DOHH2 (cell line): Measurements from ENCODE around the gene MALRD1.

ENCODE experiments used
- H3F3A ChIP-seq: fragments of 200-600 bp; sonication (generic), shearing (Covaris generic); 2 replicates; pipeline ENCODE4 v1.6.0; 2016; ENCODE audit warnings: antibody characterized with exemption, mild to moderate bottlenecking; ENCODE audit not compliant: control insufficient read depth, insufficient read depth
- H3K27ac ChIP-seq: fragments of 200-600 bp; sonication (generic); 2 replicates; pipeline ENCODE4 v1.5.1; 2014; ENCODE audit warnings: low read depth, mild to moderate bottlenecking, low read length, moderate library complexity
- H3K27me3 ChIP-seq: fragments of 200-600 bp; sonication (generic); 2 replicates; pipeline ENCODE4 v1.6.1; 2014; ENCODE audit warnings: mild to moderate bottlenecking, low read length, mixed read lengths; ENCODE audit not compliant: control insufficient read depth
- H3K36me3 ChIP-seq: fragments of 200-600 bp; sonication (generic); 2 replicates; pipeline ENCODE4 v1.6.1; 2014; ENCODE audit warnings: mild to moderate bottlenecking, low read length, moderate library complexity, mixed read lengths; ENCODE audit not compliant: control insufficient read depth
- H3K4me1 ChIP-seq: fragments of 200-600 bp; sonication (generic); 2 replicates; pipeline ENCODE4 v1.6.1; 2014; ENCODE audit warnings: mild to moderate bottlenecking, low read length, mixed read lengths; ENCODE audit not compliant: control insufficient read depth
- H3K4me2 ChIP-seq: fragments of 200-600 bp; sonication (generic); 2 replicates; pipeline ENCODE4 v1.6.0; 2014; ENCODE audit warnings: mild to moderate bottlenecking, low read length, moderate library complexity
- H3K4me3 ChIP-seq: fragments of 200-600 bp; sonication (generic); 2 replicates; pipeline ENCODE4 v1.5.1; 2014; ENCODE audit warnings: mild to moderate bottlenecking, low read length, mixed read lengths
- H3K79me2 ChIP-seq: fragments of 200-600 bp; sonication (generic); 2 replicates; pipeline ENCODE4 v1.6.1; 2014; ENCODE audit warnings: mild to moderate bottlenecking, low read length, mixed read lengths; ENCODE audit not compliant: control insufficient read depth
- H3K9me2 ChIP-seq: fragments of 200-600 bp; sonication (generic); replicated peaks from 2 replicates; pipeline ENCODE4 v1.6.1; 2014; ENCODE audit warnings: mild to moderate bottlenecking, low read length, mixed read lengths; ENCODE audit not compliant: control insufficient read depth
- H3K9me3 ChIP-seq: fragments of 200-600 bp; sonication (generic); 2 replicates; pipeline ENCODE4 v1.6.1; 2014; ENCODE audit warnings: antibody characterized with exemption, low read length, mixed read lengths; ENCODE audit not compliant: control insufficient read depth, insufficient read depth
- H4K20me1 ChIP-seq: fragments of 200-600 bp; sonication (generic); 2 replicates; pipeline ENCODE4 v1.6.0; 2014; ENCODE audit warnings: low read depth, mild to moderate bottlenecking, antibody characterized with exemption, low read length, moderate library complexity; ENCODE audit not compliant: control insufficient read depth, insufficient read depth
- EZH2phosphoT487 ChIP-seq: fragments of 200-600 bp; sonication (generic); IDR thresholded peaks from 2 replicates; pipeline ENCODE4 v1.6.1; 2017; ENCODE audit warnings: borderline replicate concordance, mild to moderate bottlenecking, antibody characterized with exemption, low read length, moderate library complexity, mixed read lengths
- TF ChIP-seq, protein P1 (sequence below): fragments of 200-600 bp; sonication (generic); IDR thresholded peaks from one replicate; pipeline ENCODE4 v1.5.1; 2014; ENCODE audit warnings: antibody characterized with exemption, mild to moderate bottlenecking, low read depth, low read length; ENCODE audit not compliant: poor library complexity, severe bottlenecking

MALRD1 gene

DNA sequence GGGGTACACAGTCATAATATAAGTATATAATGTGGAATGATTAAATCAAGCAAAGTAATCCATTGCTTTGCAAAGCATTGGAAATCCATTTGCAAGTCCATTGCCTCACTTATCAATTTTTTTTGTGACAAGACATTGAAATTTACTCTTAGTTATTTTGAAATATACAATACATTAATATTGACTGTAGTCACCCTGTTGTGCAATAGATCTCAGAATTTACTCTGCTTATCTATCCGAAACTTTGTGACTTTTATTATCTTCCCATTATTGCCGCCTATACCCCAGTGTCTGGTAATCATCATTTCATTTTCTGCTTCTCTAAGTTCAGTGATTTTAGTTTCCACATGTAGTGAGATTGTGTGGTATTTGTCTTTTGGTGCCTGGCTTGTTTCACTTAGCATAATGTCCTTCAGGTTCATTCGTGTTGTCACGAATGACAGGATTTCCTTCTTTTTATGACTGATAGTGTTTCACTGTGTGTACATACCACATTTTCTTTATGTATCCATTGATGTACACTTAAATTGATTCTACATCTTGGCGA is 5.8 kb downstream of the MALRD1 start:
- H3K9me3 ChIP-seq = no peaks in the 10 kb centered on the region
- H3K9me2 ChIP-seq = no peaks in the 10 kb centered on the region
- H3K4me1 ChIP-seq = no peaks in the 10 kb centered on the region
- no peak overlapping the region for H3K4me2 ChIP-seq
- no peak overlapping the region for H3K4me3 ChIP-seq
- no peaks in the 10 kb centered on the region for H4K20me1 ChIP-seq
- TF ChIP-seq, protein P1, sequence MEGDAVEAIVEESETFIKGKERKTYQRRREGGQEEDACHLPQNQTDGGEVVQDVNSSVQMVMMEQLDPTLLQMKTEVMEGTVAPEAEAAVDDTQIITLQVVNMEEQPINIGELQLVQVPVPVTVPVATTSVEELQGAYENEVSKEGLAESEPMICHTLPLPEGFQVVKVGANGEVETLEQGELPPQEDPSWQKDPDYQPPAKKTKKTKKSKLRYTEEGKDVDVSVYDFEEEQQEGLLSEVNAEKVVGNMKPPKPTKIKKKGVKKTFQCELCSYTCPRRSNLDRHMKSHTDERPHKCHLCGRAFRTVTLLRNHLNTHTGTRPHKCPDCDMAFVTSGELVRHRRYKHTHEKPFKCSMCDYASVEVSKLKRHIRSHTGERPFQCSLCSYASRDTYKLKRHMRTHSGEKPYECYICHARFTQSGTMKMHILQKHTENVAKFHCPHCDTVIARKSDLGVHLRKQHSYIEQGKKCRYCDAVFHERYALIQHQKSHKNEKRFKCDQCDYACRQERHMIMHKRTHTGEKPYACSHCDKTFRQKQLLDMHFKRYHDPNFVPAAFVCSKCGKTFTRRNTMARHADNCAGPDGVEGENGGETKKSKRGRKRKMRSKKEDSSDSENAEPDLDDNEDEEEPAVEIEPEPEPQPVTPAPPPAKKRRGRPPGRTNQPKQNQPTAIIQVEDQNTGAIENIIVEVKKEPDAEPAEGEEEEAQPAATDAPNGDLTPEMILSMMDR = no peak
- no peak for TF ChIP-seq EZH2phosphoT487
- H3K36me3 ChIP-seq = no peaks in the 10 kb centered on the region
- H3K79me2 ChIP-seq = no peaks in the 10 kb centered on the region
- H3K27ac ChIP-seq = no peak overlapping the region
- no peaks in the 10 kb centered on the region for H3K27me3 ChIP-seq
- no peaks in the 10 kb centered on the region for H3F3A ChIP-seq

DNA sequence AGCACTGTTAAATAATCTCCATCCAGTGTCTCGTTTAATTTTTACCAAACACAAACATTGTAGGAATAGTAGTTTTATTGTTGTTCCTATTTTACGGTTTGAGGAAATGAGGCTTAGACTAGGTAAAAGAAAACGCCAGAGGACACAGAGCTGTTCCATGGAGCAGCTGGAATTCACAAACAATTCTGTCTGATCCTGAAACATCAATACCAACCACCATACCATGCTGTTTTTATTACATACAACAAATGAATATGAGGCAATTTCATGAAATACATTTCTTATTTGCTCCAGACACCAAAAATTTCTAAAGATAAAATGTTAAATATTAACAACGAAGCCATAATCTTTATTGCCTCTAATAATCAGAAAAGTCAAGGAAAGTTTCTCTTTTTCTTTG is 9.4 kb downstream of the MALRD1 start:
- H3K79me2 ChIP-seq = no peaks in the 10 kb centered on the region
- H3K36me3 ChIP-seq = no peaks in the 10 kb centered on the region
- no peak overlapping the region for H3K27ac ChIP-seq
- no peaks in the 10 kb centered on the region for H3K9me2 ChIP-seq
- H3K4me2 ChIP-seq = no peak overlapping the region
- no peak overlapping the region for H3K4me3 ChIP-seq
- no peaks in the 10 kb centered on the region for H3F3A ChIP-seq
- TF ChIP-seq, protein P1 = no peak
- TF ChIP-seq EZH2phosphoT487 = no peak
- no peaks in the 10 kb centered on the region; the same call in 1 of the 2 replicates for H3K9me3 ChIP-seq
- no peaks in the 10 kb centered on the region for H3K27me3 ChIP-seq
- H3K4me1 ChIP-seq = no peaks in the 10 kb centered on the region
- no peaks in the 10 kb centered on the region for H4K20me1 ChIP-seq

DNA sequence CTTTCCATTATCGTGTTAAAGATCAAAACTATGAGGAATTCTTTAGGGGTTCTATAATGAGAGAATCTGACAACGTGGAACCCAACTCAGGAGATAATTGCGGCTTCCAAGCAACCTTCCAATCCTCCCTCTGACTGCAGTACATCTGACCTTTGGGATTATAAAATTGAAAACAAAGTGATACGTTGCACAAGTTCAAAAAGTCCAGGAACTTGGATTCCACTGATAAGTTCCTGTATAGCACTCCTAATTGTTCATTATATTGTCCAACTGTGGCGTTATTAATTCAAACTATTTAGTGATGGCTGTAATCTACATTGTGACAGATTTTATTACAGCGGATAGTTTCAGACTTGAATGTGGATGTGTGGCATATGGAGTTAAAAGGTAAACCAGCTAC is 15.4 kb downstream of the MALRD1 start:
- no peaks in the 10 kb centered on the region; the same call in 1 of the 2 replicates for H3K9me3 ChIP-seq
- H3K36me3 ChIP-seq = no peaks in the 10 kb centered on the region
- H4K20me1 ChIP-seq = no peaks in the 10 kb centered on the region
- TF ChIP-seq, protein P1 = no peak
- no peak for TF ChIP-seq EZH2phosphoT487
- no peaks in the 10 kb centered on the region for H3K9me2 ChIP-seq
- H3K27ac ChIP-seq = no peak overlapping the region
- H3F3A ChIP-seq = no peaks in the 10 kb centered on the region
- H3K79me2 ChIP-seq = no peaks in the 10 kb centered on the region
- H3K4me1 ChIP-seq = no peaks in the 10 kb centered on the region
- H3K4me2 ChIP-seq = no peak overlapping the region
- H3K4me3 ChIP-seq = no peak overlapping the region
- no peaks in the 10 kb centered on the region for H3K27me3 ChIP-seq

DNA sequence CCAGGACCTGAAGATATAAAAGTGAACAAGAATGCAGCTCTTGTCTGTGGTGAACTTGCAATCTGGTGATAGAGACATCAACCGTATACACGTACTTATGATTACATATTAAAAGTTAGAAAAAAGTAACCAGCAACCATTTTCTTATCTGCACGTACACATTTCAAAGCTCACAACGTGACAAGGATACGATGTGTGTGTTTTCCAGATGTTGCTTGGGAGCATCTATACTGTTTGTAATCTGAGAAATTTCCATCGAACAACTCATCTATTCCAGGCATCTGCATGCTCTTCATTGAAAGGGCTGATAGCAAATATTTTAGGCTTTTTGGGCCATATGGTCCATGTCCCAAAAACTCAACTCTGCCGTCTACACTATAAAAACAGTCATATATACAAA is 23.3 kb downstream of the MALRD1 start:
- Histone ChIP-seq H3K4me3 (no peak overlapping the region), H3K4me2 (no peak overlapping the region), H4K20me1 (no peaks in the 10 kb centered on the region), H3K27me3 (no peaks in the 10 kb centered on the region), H3K4me1 (no peaks in the 10 kb centered on the region), H3K79me2 (no peaks in the 10 kb centered on the region), H3K9me3 (no peaks in the 10 kb centered on the region), H3K27ac (no peak overlapping the region), H3K9me2 (no peaks in the 10 kb centered on the region), H3K36me3 (no peaks in the 10 kb centered on the region), H3F3A (no peaks in the 10 kb centered on the region)
- TF ChIP-seq EZH2phosphoT487 = no peak
- TF ChIP-seq, protein P1 = no peak
